Esophagus (tissue), 2 donors: ENCODE measurements around the gene CPEB1. TPM values are rescaled to one million over a fixed set of nuclear protein-coding genes. Genes with fewer than 3 reads are reported as not detected.

ENCODE experiments used
- H3K27ac ChIP-seq, 2 donors: one replicate each; pipeline ENCODE4 v1.5.1; 2013; ENCODE audit warnings: low read depth in 2 of 2, mild to moderate bottlenecking in 2 of 2, inconsistent platforms in 1 of 2, low read length in 1 of 2, moderate library complexity in 1 of 2
- H3K27me3 ChIP-seq, 2 donors: one replicate each; pipeline ENCODE4 v1.6.1; 2013; ENCODE audit warnings: low read length in 2 of 2, control low read depth in 1 of 2, mild to moderate bottlenecking in 1 of 2; ENCODE audit not compliant: insufficient read depth in 2 of 2, control insufficient read depth in 1 of 2
- H3K36me3 ChIP-seq, 2 donors: one replicate each; pipeline ENCODE4 v1.6.1; 2013; ENCODE audit warnings: low read length in 1 of 2; ENCODE audit not compliant: control insufficient read depth in 2 of 2, insufficient read depth in 2 of 2
- H3K4me1 ChIP-seq, 2 donors: one replicate each; pipeline ENCODE4 v1.6.1; 2013; ENCODE audit warnings: low read length in 1 of 2; ENCODE audit not compliant: control insufficient read depth in 2 of 2, insufficient read depth in 2 of 2
- H3K4me3 ChIP-seq, 2 donors: one replicate each; pipeline ENCODE4 v1.5.1; 2013; ENCODE audit warnings: low read length in 2 of 2, mild to moderate bottlenecking in 2 of 2, low read depth in 1 of 2, moderate library complexity in 1 of 2
- H3K9me3 ChIP-seq, 2 donors: one replicate each; pipeline ENCODE4 v1.6.1; 2013; ENCODE audit warnings: mild to moderate bottlenecking in 2 of 2, low read depth in 1 of 2, low read length in 1 of 2, moderate library complexity in 1 of 2; ENCODE audit not compliant: control insufficient read depth in 2 of 2, insufficient read depth in 1 of 2
- WGBS, 2 donors: extraction: QIAGEN DNeasy Blood & Tissue Kit; methylation state at CpG; one replicate each; pipeline ENCODE4 v1.1.7; 2013; 5-methylcytosine and 5-hydroxymethylcytosine counted together
- polyA plus RNA-seq, 2 donors: library from polyadenylated mRNA; stranded (reverse); fragments of 200-250 nt; gene quantifications; one replicate each; pipeline ENCODE4 v1.2.3, GENCODE V29; 2013
- donor health status: healthy with polysubstance abuse.
- donor health status: Bipolar disorder and iron deficiency.

The CPEB1 gene
- polyA plus RNA-seq, 2 donors = 0.41 to 0.79 TPM

DNA sequence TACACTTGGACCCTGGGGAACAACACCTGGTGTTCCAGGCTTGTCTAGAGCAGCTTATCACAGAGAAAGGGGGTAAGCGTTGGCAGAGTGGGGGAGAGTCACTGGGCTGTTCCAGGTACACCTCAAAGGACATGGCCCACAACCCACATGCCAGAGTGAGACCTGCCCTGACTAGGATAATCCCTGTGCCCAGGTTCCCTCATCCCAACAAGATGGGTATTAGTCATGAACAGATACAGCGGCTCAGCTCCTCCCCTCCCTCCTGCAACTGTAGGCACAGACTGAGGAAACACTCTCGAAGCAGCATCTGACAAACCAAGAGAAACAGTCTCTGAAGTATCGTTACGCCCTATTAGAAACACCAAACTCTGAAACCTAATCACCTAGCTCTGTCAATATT lies 74.9 kb downstream of the CPEB1 start:
- H3K27ac ChIP-seq = no peak overlapping the region
- WGBS, 2 donors = 57 to 66% methylated on average over 5 of the region's 5 CpGs
- H3K9me3 ChIP-seq = no peaks in the 10 kb centered on the region
- H3K4me3 ChIP-seq = no peak overlapping the region
- H3K27me3 ChIP-seq = no peaks in the 10 kb centered on the region
- H3K4me1 ChIP-seq = peaks cover 0 to 9% of the 10 kb centered on the region in 2 donors
- no peaks in the 10 kb centered on the region for H3K36me3 ChIP-seq

DNA sequence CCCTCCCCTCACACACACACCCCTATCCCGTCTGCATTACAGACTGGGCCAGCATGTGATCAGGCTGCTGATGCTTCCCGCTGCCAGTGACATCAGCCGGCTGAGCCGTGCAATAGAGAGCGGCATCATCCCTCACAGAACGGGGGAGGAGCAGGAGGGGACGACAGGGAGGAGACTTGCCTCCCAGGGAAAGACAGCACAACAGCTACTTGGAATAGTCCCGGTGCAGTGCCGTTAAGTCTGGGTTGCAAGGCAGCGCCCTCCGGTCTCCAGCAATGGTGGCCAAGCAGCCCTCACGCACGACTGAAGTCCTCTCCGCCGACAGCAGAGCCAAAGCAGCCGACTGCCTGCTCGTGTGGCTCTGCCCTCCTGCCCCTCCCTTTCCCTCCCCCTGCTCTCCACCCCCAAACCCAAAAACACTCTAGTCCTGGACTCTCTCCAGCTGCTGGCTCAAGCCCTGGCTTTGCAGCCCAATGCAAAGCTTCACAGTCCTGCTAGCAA lies 75.4 kb downstream of the CPEB1 start:
- Histone ChIP-seq H3K4me1 (peaks cover 0 to 9% of the 10 kb centered on the region in 2 donors), H3K27me3 (no peaks in the 10 kb centered on the region), H3K9me3 (no peaks in the 10 kb centered on the region), H3K4me3 (peak overlapping the region; percentile 15 to 24), H3K36me3 (no peaks in the 10 kb centered on the region), H3K27ac (peak overlapping the region; percentile 47 to 61)
- 2 to 3% methylated on average over 11 to 17 of the region's 17 CpGs for WGBS, 2 donors

GRCh38 chr15:82570721-82571508 lies 76.2 kb downstream of the CPEB1 start:
- Histone ChIP-seq H3K4me3 (no peak overlapping the region), H3K4me1 (peaks cover 0 to 9% of the 10 kb centered on the region in 2 donors), H3K36me3 (no peaks in the 10 kb centered on the region), H3K27me3 (no peaks in the 10 kb centered on the region), H3K27ac (no peak overlapping the region), H3K9me3 (no peaks in the 10 kb centered on the region)
- 52 to 57% methylated on average over 7 of the region's 7 CpGs for WGBS, 2 donors

DNA sequence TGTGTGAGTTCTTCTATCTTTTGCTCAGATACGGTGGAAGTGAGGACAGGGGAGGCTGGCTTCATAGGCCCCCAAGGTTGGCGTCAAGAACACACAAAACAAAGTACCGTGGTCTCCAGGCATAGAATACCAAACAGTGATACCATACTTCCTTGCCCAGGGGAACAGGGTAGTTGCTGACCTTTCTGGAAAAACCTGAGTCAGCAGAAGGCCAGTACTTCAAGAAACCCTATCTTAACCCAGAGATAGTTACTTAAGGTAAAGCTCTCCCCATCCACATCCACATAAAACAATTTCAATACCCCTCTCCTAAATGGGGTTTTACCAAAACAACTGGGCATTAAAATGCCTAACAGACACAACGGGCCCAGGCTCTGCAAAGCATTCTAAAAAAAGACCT lies 77.3 kb downstream of the CPEB1 start:
- no peaks in the 10 kb centered on the region for H3K9me3 ChIP-seq
- no peak overlapping the region for H3K27ac ChIP-seq
- no peaks in the 10 kb centered on the region for H3K27me3 ChIP-seq
- H3K36me3 ChIP-seq = no peaks in the 10 kb centered on the region
- no peak overlapping the region for H3K4me3 ChIP-seq
- H3K4me1 ChIP-seq = peaks cover 0 to 9% of the 10 kb centered on the region in 2 donors
- 89 to 97% methylated on average over 4 of the region's 4 CpGs for WGBS, 2 donors

GRCh38 chr15:82568986-82569385 lies 78.2 kb downstream of the CPEB1 start:
- Histone ChIP-seq H3K27ac (no peak overlapping the region), H3K4me1 (peaks cover 0 to 9% of the 10 kb centered on the region in 2 donors), H3K36me3 (no peaks in the 10 kb centered on the region), H3K4me3 (no peak overlapping the region), H3K9me3 (no peaks in the 10 kb centered on the region), H3K27me3 (no peaks in the 10 kb centered on the region)
- 80 to 85% methylated on average over 5 of the region's 5 CpGs for WGBS, 2 donors

DNA sequence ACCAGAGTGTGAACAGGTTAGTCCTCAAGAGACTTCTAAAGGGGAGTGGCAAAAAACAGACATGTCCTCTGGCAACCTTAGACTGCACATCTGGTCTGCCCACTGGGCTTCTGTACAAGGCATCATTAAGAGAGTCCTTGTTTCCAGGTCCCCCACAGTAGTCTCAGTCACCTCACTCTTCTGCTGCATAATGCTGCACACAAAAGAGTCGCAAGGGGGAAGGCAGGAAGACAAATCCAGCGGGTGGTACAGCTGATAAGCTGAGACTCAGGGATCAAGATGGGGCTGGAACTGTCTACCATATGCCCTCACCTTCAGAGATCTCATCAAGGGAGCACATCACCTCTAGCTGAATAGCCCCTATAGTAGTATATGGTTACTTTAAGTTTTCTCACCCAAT lies 79.5 kb downstream of the CPEB1 start:
- 80 to 91% methylated on average over 2 of the region's 2 CpGs for WGBS, 2 donors
- Histone ChIP-seq H3K9me3 (no peaks in the 10 kb centered on the region), H3K27me3 (no peaks in the 10 kb centered on the region), H3K4me1 (peaks cover 0 to 9% of the 10 kb centered on the region in 2 donors), H3K4me3 (no peak overlapping the region), H3K27ac (no peak overlapping the region), H3K36me3 (no peaks in the 10 kb centered on the region)

DNA sequence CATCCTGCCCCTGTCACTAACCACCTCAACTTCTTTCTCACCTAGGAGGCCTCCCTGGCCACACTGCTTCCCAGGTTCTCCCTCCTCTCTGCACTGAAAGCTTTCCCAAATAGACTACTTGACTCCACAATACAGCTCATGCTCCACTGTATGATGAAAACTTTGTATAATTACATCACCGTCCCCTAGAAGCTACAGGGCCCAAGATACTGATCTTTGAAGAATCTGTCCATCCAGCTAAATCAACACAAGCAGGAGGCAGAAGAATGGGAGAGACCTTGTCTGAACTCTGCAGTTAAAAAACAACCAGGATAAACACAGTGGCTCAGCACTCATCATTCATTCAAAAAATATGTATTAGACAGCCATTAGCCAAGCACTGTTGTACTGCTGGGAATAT lies 80.5 kb downstream of the CPEB1 start:
- no peak overlapping the region for H3K4me3 ChIP-seq
- H3K9me3 ChIP-seq = no peaks in the 10 kb centered on the region
- H3K36me3 ChIP-seq = no peaks in the 10 kb centered on the region
- H3K27ac ChIP-seq = no peak overlapping the region
- peaks cover 0 to 2% of the 10 kb centered on the region in 2 donors for H3K4me1 ChIP-seq
- 82 to 93% methylated on average over 1 of the region's 1 CpG for WGBS, 2 donors
- no peaks in the 10 kb centered on the region for H3K27me3 ChIP-seq

DNA sequence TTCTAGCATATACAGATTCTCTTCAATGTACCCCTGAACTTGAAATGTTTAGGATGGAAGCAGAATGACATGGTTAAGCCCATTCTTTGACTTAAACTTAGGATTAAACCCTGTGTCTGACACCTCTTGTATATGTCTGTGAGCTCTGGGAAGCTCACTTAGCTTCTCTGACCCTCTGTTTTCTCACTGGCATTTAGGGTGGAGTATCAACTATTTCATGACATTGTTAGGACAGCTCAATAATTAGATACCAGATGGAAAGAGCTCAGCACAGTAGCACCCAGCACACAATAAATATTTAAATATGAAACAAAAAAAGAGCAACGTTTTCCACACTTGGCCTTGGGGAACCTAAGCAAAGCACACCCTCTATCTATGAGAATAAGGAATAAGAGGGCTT lies 88.7 kb downstream of the CPEB1 start:
- Histone ChIP-seq H3K27ac (no peak overlapping the region), H3K9me3 (no peaks in the 10 kb centered on the region), H3K4me1 (no peaks in the 10 kb centered on the region), H3K27me3 (no peaks in the 10 kb centered on the region), H3K36me3 (no peaks in the 10 kb centered on the region), H3K4me3 (no peak overlapping the region)
- 47 to 51% methylated on average over 1 of the region's 1 CpG for WGBS, 2 donors

DNA sequence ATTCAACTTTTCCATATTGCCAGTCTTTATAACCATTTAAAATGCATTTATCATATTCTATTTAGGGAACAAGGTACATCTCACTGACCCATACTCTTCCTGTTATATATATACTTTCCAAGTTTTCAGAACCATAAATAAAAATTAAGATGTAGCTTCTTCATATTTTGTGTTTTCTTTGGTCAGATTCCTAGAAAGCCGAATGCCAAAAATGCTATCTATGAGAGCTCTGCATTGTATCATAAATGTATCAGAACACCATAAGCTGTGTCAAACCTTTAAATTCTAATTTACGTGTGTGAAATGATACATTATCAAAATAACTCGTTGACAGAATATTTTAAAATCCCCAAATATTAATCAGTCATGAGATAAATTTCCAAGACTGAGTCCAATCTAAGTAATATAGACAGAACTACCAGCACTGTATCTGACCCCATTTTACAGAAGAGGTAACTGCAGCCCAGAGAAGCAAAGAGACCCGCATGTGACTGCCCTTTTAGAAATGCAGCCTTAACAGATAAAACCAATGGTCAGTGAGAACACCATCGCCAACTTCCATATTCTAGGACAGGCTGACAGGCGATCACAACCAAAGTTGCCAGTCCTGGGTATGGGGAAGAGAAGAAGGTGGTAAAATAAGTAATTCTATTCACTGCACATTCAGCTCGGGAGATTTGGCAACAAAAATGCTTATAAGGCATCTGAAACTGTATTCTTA lies 90.7 kb downstream of the CPEB1 start:
- 86 to 88% methylated on average over 7 of the region's 7 CpGs for WGBS, 2 donors
- Histone ChIP-seq H3K27ac (no peak overlapping the region), H3K9me3 (no peaks in the 10 kb centered on the region), H3K4me3 (no peak overlapping the region), H3K4me1 (no peaks in the 10 kb centered on the region), H3K27me3 (no peaks in the 10 kb centered on the region), H3K36me3 (no peaks in the 10 kb centered on the region)
